K562 (cell line): ENCODE data around the gene SRRM4. TPM values are rescaled to one million over a fixed set of nuclear protein-coding genes. Genes with fewer than 3 reads are reported as not detected.

Experiments used
- ATAC-seq: fragments of 200-7000 bp; cut with Tn5 transposase; 3 replicates; pipeline ENCODE4 v1.9.1; 2020; ENCODE audit warnings: moderate library complexity
- BruUV-seq: library from RNA; stranded (reverse); fragments of 400-500 nt; replicated peaks from 2 replicates; lab custom pipeline; 2021; lab: Mats Ljungman, UMichigan
- CTCF ChIA-PET: fragments of 300-600 bp; formaldehyde crosslinking; extraction: SDS; loops from one replicate; lab custom pipeline; 2021; ENCODE audit warnings: low intra/inter-chr PET ratio; lab: Yijun Ruan, JAX
- POLR2A ChIA-PET: fragments of 300-600, 350-650 bp; sonication (Branson Sonifier 250); formaldehyde crosslinking; extraction: SDS; loops from one replicate; lab custom pipeline; 2021; ENCODE audit warnings: antibody characterized with exemption, inconsistent platforms; lab: Yijun Ruan, JAX
- DNase-seq, 4 experiments: peaks; one replicate each; pipeline versions ENCODE4 v3.0.0 to v3.0.0-alpha.2; 2011 to 2018; ENCODE audit warnings: low spot score in 3 of 4, mixed read lengths in 3 of 4; ENCODE audit errors: extremely low read depth in 1 of 4
- FAIRE-seq: peaks from 2 replicates; lab custom pipeline; 2011; peaks lifted over from hg19 to GRCh38; lab: Jason Lieb, UNC
- H2AFZ ChIP-seq: 2 replicates; pipeline ENCODE4 v1.6.0; 2011; ENCODE audit warnings: low read depth, low read length, control low read depth, inconsistent platforms
- H3K27ac ChIP-seq: fragments of 200-600 bp; 3 replicates; pipeline ENCODE4 v1.8.0; 2011; ENCODE audit warnings: low read depth, mild to moderate bottlenecking, control low read depth, inconsistent platforms, low read length, moderate library complexity, mixed read lengths; ENCODE audit errors: extremely low read depth
- H3K27me3 ChIP-seq, 2 experiments: fragments of 300-600 bp in 1 of 2; 2 replicates in 1 of 2; 3 replicates in 1 of 2; pipeline versions ENCODE4 v1.6.0 to v1.8.0; 2011; ENCODE audit warnings: inconsistent platforms in 2 of 2, low read length in 2 of 2, mild to moderate bottlenecking in 1 of 2, mixed read lengths in 1 of 2, moderate library complexity in 1 of 2; ENCODE audit not compliant: control insufficient read depth in 2 of 2, insufficient read depth in 2 of 2
- H3K36me3 ChIP-seq: fragments of 300-600 bp; 3 replicates; pipeline ENCODE4 v1.8.0; 2011; ENCODE audit warnings: mild to moderate bottlenecking, low read length, inconsistent platforms; ENCODE audit not compliant: control insufficient read depth, insufficient read depth
- H3K4me1 ChIP-seq, 2 experiments: fragments of 200-600 bp in 1 of 2; replicated peaks in 1 of 2; 2 replicates in 1 of 2; 3 replicates in 1 of 2; pipeline versions ENCODE4 v1.5.1 to v1.8.0; 2011; ENCODE audit warnings: inconsistent platforms in 2 of 2, low read length in 2 of 2, mild to moderate bottlenecking in 1 of 2, mixed read lengths in 1 of 2, moderate library complexity in 1 of 2; ENCODE audit not compliant: control insufficient read depth in 2 of 2, insufficient read depth in 2 of 2
- H3K4me2 ChIP-seq: 2 replicates; pipeline ENCODE4 v1.6.1; 2011; ENCODE audit warnings: low read length, control low read depth, inconsistent platforms, mixed read lengths; ENCODE audit not compliant: insufficient read depth
- H3K4me3 ChIP-seq: fragments of 200-600 bp; sonication (generic), shearing (Covaris generic); 2 replicates; pipeline ENCODE4 v1.5.1; 2016; ENCODE audit warnings: control low read depth, inconsistent platforms
- H3K79me2 ChIP-seq: fragments of 200-600 bp; 3 replicates; pipeline ENCODE4 v1.8.0; 2011; ENCODE audit warnings: low read length, inconsistent platforms; ENCODE audit not compliant: control insufficient read depth, insufficient read depth
- H3K9ac ChIP-seq, 2 experiments: 2 replicates each; pipeline versions ENCODE4 v1.6.0 to v1.6.1; 2011; ENCODE audit warnings: low read depth in 2 of 2, low read length in 2 of 2, control low read depth in 1 of 2, inconsistent platforms in 1 of 2, mild to moderate bottlenecking in 1 of 2, mixed read lengths in 1 of 2; ENCODE audit not compliant: insufficient read depth in 1 of 2
- H3K9me1 ChIP-seq: one replicate; pipeline ENCODE4 v1.6.0; 2011; ENCODE audit warnings: inconsistent platforms, mild to moderate bottlenecking, low read length, moderate library complexity; ENCODE audit not compliant: control insufficient read depth, insufficient read depth
- H3K9me3 ChIP-seq: replicated peaks from 2 replicates; pipeline ENCODE4 v1.5.1; 2011; ENCODE audit warnings: low read depth, low read length, inconsistent platforms; ENCODE audit not compliant: control insufficient read depth, insufficient read depth
- H4K20me1 ChIP-seq: replicated peaks from 2 replicates; pipeline ENCODE4 v1.6.1; 2011; ENCODE audit warnings: low read length, inconsistent platforms, mixed read lengths; ENCODE audit not compliant: control insufficient read depth, insufficient read depth
- BRF2 ChIP-seq: IDR thresholded peaks from 3 replicates; pipeline ENCODE4 v1.6.1; 2011; ENCODE audit warnings: borderline replicate concordance, mild to moderate bottlenecking; ENCODE audit not compliant: insufficient read length, insufficient read depth
- GATAD2A ChIP-seq: fragments of 450-650 bp; IDR thresholded peaks from 2 replicates; pipeline ENCODE4 v1.6.1; 2017
- JUNB ChIP-seq: fragments of 450-650 bp; formaldehyde crosslinking; conservative IDR thresholded peaks from 2 replicates; pipeline ENCODE4 v1.4.0; 2020; ENCODE audit warnings: mild to moderate bottlenecking
- PHF21A ChIP-seq: fragments of 450-650 bp; IDR thresholded peaks from 2 replicates; pipeline ENCODE4 v1.6.1; 2017; ENCODE audit warnings: low read depth, borderline replicate concordance
- PKNOX1 ChIP-seq: fragments of 450-650 bp; IDR thresholded peaks from 2 replicates; pipeline ENCODE4 v1.6.1; 2016
- PRMT5 ChIP-seq: sonication (generic); formaldehyde crosslinking; IDR thresholded peaks from 2 replicates; pipeline ENCODE4 v1.5.0; 2020; ENCODE audit warnings: missing genetic modification reagents
- RAD51 ChIP-seq: fragments of 450-650 bp; IDR thresholded peaks from 2 replicates; pipeline ENCODE4 v1.7.1; 2016; ENCODE audit warnings: low read depth, mild to moderate bottlenecking, borderline replicate concordance
- RBM34 ChIP-seq: fragments of 200-400 bp; formaldehyde crosslinking; IDR thresholded peaks from 2 replicates; pipeline ENCODE4 v1.6.1; 2018; ENCODE audit warnings: low read length, borderline replicate concordance; ENCODE audit not compliant: insufficient read depth
- TGIF2 ChIP-seq: sonication (generic); formaldehyde crosslinking; IDR thresholded peaks from 2 replicates; pipeline ENCODE4 v1.8.1; 2022; ENCODE audit warnings: mild to moderate bottlenecking, missing genetic modification reagents, moderate library complexity
- U2AF1 ChIP-seq: fragments of 200-400 bp; formaldehyde crosslinking; optimal IDR thresholded peaks from 2 replicates; pipeline ENCODE3; 2017; ENCODE audit warnings: mild to moderate bottlenecking, low read depth, low read length, moderate library complexity
- ZC3H8 ChIP-seq: fragments of 450-650 bp; IDR thresholded peaks from 2 replicates; pipeline ENCODE4 v1.6.1; 2017
- WGBS: fragments of 100-300 bp; shearing (Covaris generic); methylation state at CpG from one replicate; pipeline ENCODE4 v1.1.6; 2016; ENCODE audit warnings: low coverage, mixed read lengths; ENCODE audit not compliant: insufficient coverage; ENCODE audit errors: missing lambda C conversion rate; 5-methylcytosine and 5-hydroxymethylcytosine counted together
- in situ Hi-C: fragments of 300-500 bp; cut with MboI; formaldehyde crosslinking; loops from 4 replicates; pipeline ENCODE4 v1.15.0; 2018; ENCODE audit warnings: inconsistent platforms, mixed read lengths
- intact Hi-C: fragments of 100-400 bp; cut with micrococcal nuclease; formaldehyde crosslinking; loops from 2 replicates; pipeline ENCODE4 v1.14.2; 2022
- polyA plus RNA-seq, 8 experiments: library from polyadenylated mRNA; depleted of rRNA in 4 of 8; stranded (reverse) in 5 of 8; unstranded in 3 of 8; fragments of >200 nt; fragmentation: Nextera tagmentation in 2 of 8; fragmentation: Illumina TruSeq in 1 of 8; extraction: Ambion mirVana in 2 of 8; extraction: Trizol in 1 of 8; gene quantifications; 2 replicates each; pipeline versions ENCODE4 v1.2.1 to v1.2.3, GENCODE V29; 2011 to 2014; ENCODE audit warnings: inconsistent platforms in 1 of 8, missing spikeins in 1 of 8
- total RNA-seq, 7 experiments: library from RNA; depleted of rRNA in 6 of 7; stranded (reverse); fragments of >200 nt in 6 of 7; fragmentation: Illumina TruSeq in 2 of 7; extraction: Trizol in 2 of 7; gene quantifications; 2 replicates each; pipeline versions ENCODE4 v1.2.1 to v1.2.3, GENCODE V29; 2011 to 2021; ENCODE audit warnings: low replicate concordance in 1 of 7
- TF ChIP-seq, protein P1 (sequence below): sonication (generic); formaldehyde crosslinking; IDR thresholded peaks from 2 replicates; pipeline ENCODE4 v1.4.0; 2020; ENCODE audit warnings: mild to moderate bottlenecking, missing genetic modification reagents

The SRRM4 gene
- total and polyA plus RNA-seq, 9 of the 15 experiments (the other 6 are each of a cell fraction or from before 2014, with no cell fraction given): not detected

GRCh38 chr12:119149270-119149669, 167.9 kb downstream of the SRRM4 start:
- H2AFZ ChIP-seq: no peak overlapping the region
- H3K4me2 ChIP-seq: no peak overlapping the region
- no peak for ATAC-seq
- no peaks in the 10 kb centered on the region for H4K20me1 ChIP-seq
- H3K9me3 ChIP-seq: no peaks in the 10 kb centered on the region
- no peak for DNase-seq
- no peak for FAIRE-seq
- ChIA-PET POLR2A (no interaction called here), CTCF (no interaction called here)
- no peak overlapping the region for H3K9ac ChIP-seq
- TF ChIP-seq, protein P1, sequence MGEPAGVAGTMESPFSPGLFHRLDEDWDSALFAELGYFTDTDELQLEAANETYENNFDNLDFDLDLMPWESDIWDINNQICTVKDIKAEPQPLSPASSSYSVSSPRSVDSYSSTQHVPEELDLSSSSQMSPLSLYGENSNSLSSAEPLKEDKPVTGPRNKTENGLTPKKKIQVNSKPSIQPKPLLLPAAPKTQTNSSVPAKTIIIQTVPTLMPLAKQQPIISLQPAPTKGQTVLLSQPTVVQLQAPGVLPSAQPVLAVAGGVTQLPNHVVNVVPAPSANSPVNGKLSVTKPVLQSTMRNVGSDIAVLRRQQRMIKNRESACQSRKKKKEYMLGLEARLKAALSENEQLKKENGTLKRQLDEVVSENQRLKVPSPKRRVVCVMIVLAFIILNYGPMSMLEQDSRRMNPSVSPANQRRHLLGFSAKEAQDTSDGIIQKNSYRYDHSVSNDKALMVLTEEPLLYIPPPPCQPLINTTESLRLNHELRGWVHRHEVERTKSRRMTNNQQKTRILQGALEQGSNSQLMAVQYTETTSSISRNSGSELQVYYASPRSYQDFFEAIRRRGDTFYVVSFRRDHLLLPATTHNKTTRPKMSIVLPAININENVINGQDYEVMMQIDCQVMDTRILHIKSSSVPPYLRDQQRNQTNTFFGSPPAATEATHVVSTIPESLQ (CRISPR knock-in tag): no peak
- no peak for TF ChIP-seq PKNOX1
- no peak for TF ChIP-seq U2AF1
- TF ChIP-seq PHF21A: no peak
- no peak for TF ChIP-seq JUNB (CRISPR knock-in tag)
- no peak for TF ChIP-seq RBM34
- TF ChIP-seq RAD51: no peak
- TF ChIP-seq GATAD2A: no peak
- TF ChIP-seq BRF2: no peak
- no peak for TF ChIP-seq ZC3H8
- no peak for TF ChIP-seq PRMT5
- TF ChIP-seq TGIF2 (CRISPR knock-in tag): no peak
- peaks cover 6 to 11% of the 10 kb centered on the region in 2 experiments; a peak in 4 of 5 replicates for H3K4me1 ChIP-seq
- intact Hi-C loops (no loop called here), in situ Hi-C loops (no loop called here)
- H3K36me3 ChIP-seq: no peaks in the 10 kb centered on the region
- no TSS peak for BruUV-seq
- 0% methylated on average over 7 of the region's 7 CpGs for WGBS
- no peak overlapping the region for H3K4me3 ChIP-seq
- H3K79me2 ChIP-seq: no peaks in the 10 kb centered on the region
- no peaks in the 10 kb centered on the region for H3K9me1 ChIP-seq
- peaks cover 4 to 22% of the 10 kb centered on the region in 2 experiments; a peak in 4 of 5 replicates for H3K27me3 ChIP-seq
- H3K27ac ChIP-seq: no peak overlapping the region
